Right cardiac atrium (tissue), 5 donors: Measurements from ENCODE around the gene OR14A2. TPM values are rescaled to one million over a fixed set of nuclear protein-coding genes. Genes with fewer than 3 reads are reported as not detected.
"Not testable (repeated sequence)": the region's sequence is repeated elsewhere in the genome, so short reads cannot be mapped to it uniquely, and the experiment has no call there.

Experiments used
- ATAC-seq, 2 donors: fragments of 200-7000 bp; cut with Tn5 transposase; one replicate each; pipeline versions ENCODE4 v1.8.0 to v1.9.1; 2020; ENCODE audit warnings: moderate library complexity in 2 of 2, mild to moderate bottlenecking in 1 of 2
- DNase-seq, 3 donors: peaks; one replicate each; pipeline ENCODE4 v3.0.0-alpha.2; 2020
- H3K27ac ChIP-seq: one replicate; pipeline ENCODE4 v1.5.1; 2013; ENCODE audit warnings: mild to moderate bottlenecking, low read length, control low read depth, moderate library complexity
- H3K27me3 ChIP-seq: one replicate; pipeline ENCODE4 v1.6.1; 2013; ENCODE audit not compliant: control insufficient read depth, insufficient read depth
- H3K4me1 ChIP-seq: one replicate; pipeline ENCODE4 v1.6.1; 2013; ENCODE audit warnings: low read length; ENCODE audit not compliant: control insufficient read depth, insufficient read depth
- H3K4me3 ChIP-seq: one replicate; pipeline ENCODE4 v1.5.1; 2013; ENCODE audit warnings: low read length, control low read depth
- H3K9me3 ChIP-seq: one replicate; pipeline ENCODE4 v1.6.1; 2013; ENCODE audit warnings: low read length; ENCODE audit not compliant: control insufficient read depth
- WGBS: extraction: QIAGEN DNeasy Blood & Tissue Kit; methylation state at CpG from one replicate; pipeline ENCODE4 v1.1.7; 2013; 5-methylcytosine and 5-hydroxymethylcytosine counted together
- intact Hi-C, 4 donors: fragments of 100-400 bp; cut with DNase I; formaldehyde crosslinking; loops; one replicate each; pipeline versions ENCODE4 v1.11.0 to v1.14.0; 2022 to 2023
- polyA plus RNA-seq: library from polyadenylated mRNA; stranded (reverse); fragments of 200-250 nt; gene quantifications from one replicate; pipeline ENCODE4 v1.2.3, GENCODE V29; 2013
- total RNA-seq, 4 donors: library from RNA; stranded (reverse); fragmentation: NEBNext Ultra II Directional; extraction: Animal tissue kit (Norgen Biotek cat#: 25700); gene quantifications; one replicate each; pipeline ENCODE4 v1.2.1, GENCODE V29; 2021
- donor health status: healthy with polysubstance abuse.
- donor health status: DM: no; HTN: yes; CAD: no.
- donor health status: DM: no; HTN: no; CAD: no.
- donor health status: DM: no; HTN: yes; CAD: no; lungs with severe emphysema.
- donor health status: DM: yes; HTN: yes; CAD: no.

OR14A2 gene
- total and polyA plus RNA-seq, 5 donors = not detected

GRCh38 chr1:247738315-247738714 is 9.6 kb downstream of the OR14A2 start, which contains the start of gene OR14K1:
TSS of gene OR14K1 (plus strand) at chr1:247738615. CDS start at chr1:247738615, 0 bp downstream.
- ATAC-seq = no peak
- 97% methylated on average over 1 of the region's 1 CpG for WGBS

GRCh38 chr1:247721222-247721621 is 26.7 kb downstream of the OR14A2 start:
- no peak for ATAC-seq
- no peaks in the 10 kb centered on the region for H3K9me3 ChIP-seq
- WGBS = 90% methylated on average over 4 of the region's 4 CpGs

More at GRCh38 chr1:247738315-247738714, 9.6 kb downstream of the OR14A2 start, which contains the start of gene OR14K1:
- H3K27ac ChIP-seq = no peak within 1 kb of the TSS
- no peaks in the 10 kb centered on the region for H3K27me3 ChIP-seq
- no peak for DNase-seq
- H3K4me3 ChIP-seq = no peak within 1 kb of the TSS
- intact Hi-C loops = no loop called here
- H3K9me3 ChIP-seq = no peaks in the 10 kb centered on the region
- H3K4me1 ChIP-seq = no peaks in the 10 kb centered on the region

GRCh38 chr1:247716546-247716945 is 31.4 kb downstream of the OR14A2 start, which contains the start of gene OR6F1:
TSS of gene OR6F1 (minus strand) at chr1:247716646. CDS start at chr1:247712755, 3,891 bp downstream.
- no peak for ATAC-seq
- intact Hi-C loops = no loop called here
- no peak for DNase-seq
- H3K4me1 ChIP-seq = no peaks in the 10 kb centered on the region
- no peaks in the 10 kb centered on the region for H3K9me3 ChIP-seq
- 77% methylated on average over 3 of the region's 3 CpGs for WGBS
- no peak within 1 kb of the TSS for H3K4me3 ChIP-seq
- no peaks in the 10 kb centered on the region for H3K27me3 ChIP-seq
- H3K27ac ChIP-seq = no peak within 1 kb of the TSS

More at GRCh38 chr1:247721222-247721621, 26.7 kb downstream of the OR14A2 start:
- no peak overlapping the region for H3K4me3 ChIP-seq
- no peak overlapping the region for H3K27ac ChIP-seq
- intact Hi-C loops = no loop called here
- no peaks in the 10 kb centered on the region for H3K27me3 ChIP-seq
- no peaks in the 10 kb centered on the region for H3K4me1 ChIP-seq
- no peak for DNase-seq

GRCh38 chr1:247713753-247714152 is 34.2 kb downstream of the OR14A2 start:
- no peaks in the 10 kb centered on the region for H3K4me1 ChIP-seq
- H3K27me3 ChIP-seq = no peaks in the 10 kb centered on the region
- no peak for ATAC-seq
- no peaks in the 10 kb centered on the region for H3K9me3 ChIP-seq
- H3K27ac ChIP-seq = no peak overlapping the region
- DNase-seq = no peak
- intact Hi-C loops = no loop called here
- 82% methylated on average over 7 of the region's 7 CpGs for WGBS
- no peak overlapping the region for H3K4me3 ChIP-seq

GRCh38 chr1:247710681-247711080 is 37.3 kb downstream of the OR14A2 start:
- intact Hi-C loops, H3K9me3 ChIP-seq, H3K4me3 ChIP-seq, ATAC-seq, H3K4me1 ChIP-seq, DNase-seq, H3K27me3 ChIP-seq, H3K27ac ChIP-seq: not testable (repeated sequence)
- 91% methylated on average over 8 of the region's 8 CpGs for WGBS

GRCh38 chr1:247701338-247701737 is 46.6 kb downstream of the OR14A2 start:
- intact Hi-C loops = no loop called here
- Histone ChIP-seq H3K27me3 (no peaks in the 10 kb centered on the region), H3K4me3 (no peak overlapping the region), H3K9me3 (no peaks in the 10 kb centered on the region), H3K4me1 (no peaks in the 10 kb centered on the region), H3K27ac (no peak overlapping the region)
- no peak for ATAC-seq
- no peak for DNase-seq
- WGBS = 59% methylated on average over 1 of the region's 1 CpG

- H3K4me1 ChIP-seq = no peaks in the 10 kb centered on the region
- no peaks in the 10 kb centered on the region for H3K27me3 ChIP-seq
- ATAC-seq (no peak), DNase-seq (peak in 2 of 3 donors; percentile 10 to 29)
- 30% methylated on average over 7 of the region's 7 CpGs for WGBS
- intact Hi-C loops = no loop called here
- H3K4me3 ChIP-seq = no peak overlapping the region
- no peaks in the 10 kb centered on the region for H3K9me3 ChIP-seq
- H3K27ac ChIP-seq = no peak overlapping the region
Measured at GRCh38 chr1:247681288-247681897, 66.5 kb downstream of the OR14A2 start.

GRCh38 chr1:247680171-247680570 is 67.8 kb downstream of the OR14A2 start:
- no peak for ATAC-seq
- intact Hi-C loops = no loop called here

GRCh38 chr1:247679639-247680038 is 68.3 kb downstream of the OR14A2 start, which contains the start of gene OR13G1:
TSS of gene OR13G1 (minus strand) at chr1:247679739. CDS start at chr1:247673041, 6,698 bp downstream.
- no peak for DNase-seq
- 80% methylated on average over 1 of the region's 1 CpG for WGBS
- H3K4me3 ChIP-seq = no peak within 1 kb of the TSS
- ATAC-seq = no peak
- no peaks in the 10 kb centered on the region for H3K4me1 ChIP-seq
- no peaks in the 10 kb centered on the region for H3K9me3 ChIP-seq
- H3K27me3 ChIP-seq = no peaks in the 10 kb centered on the region
- intact Hi-C loops = no loop called here
- H3K27ac ChIP-seq = no peak within 1 kb of the TSS

More at GRCh38 chr1:247680171-247680570, 67.8 kb downstream of the OR14A2 start:
- no peak for DNase-seq
- Histone ChIP-seq H3K4me3 (no peak overlapping the region), H3K4me1 (no peaks in the 10 kb centered on the region), H3K27ac (no peak overlapping the region), H3K9me3 (no peaks in the 10 kb centered on the region), H3K27me3 (no peaks in the 10 kb centered on the region)
- WGBS = 84% methylated on average over 4 of the region's 4 CpGs
